HEK293 (cell line): Measurements from ENCODE around the gene MYLK4.

ENCODE experiments used
- CTCF ChIA-PET: fragments of 350-600 bp; formaldehyde crosslinking; extraction: SDS; loops from one replicate; lab custom pipeline; 2021; ENCODE audit warnings: antibody characterized with exemption; lab: Yijun Ruan, JAX
- POLR2A ChIA-PET: fragments of 300-600 bp; formaldehyde crosslinking; extraction: SDS; loops from one replicate; lab custom pipeline; 2020; ENCODE audit warnings: antibody characterized with exemption, inconsistent platforms; lab: Yijun Ruan, JAX
- H3K27ac ChIP-seq: fragments of 200-500 bp; sonication (Bioruptor generic); 2 replicates; pipeline ENCODE4 v1.5.1; 2014; ENCODE audit warnings: low read depth, low read length, control low read depth, inconsistent platforms; ENCODE audit errors: extremely low read depth
- H3K36me3 ChIP-seq, 2 experiments: fragments of 200-500 bp in 1 of 2; sonication (Bioruptor generic) in 1 of 2; 1 replicate in 1 of 2; 2 replicates in 1 of 2; pipeline ENCODE4 v1.5.1; 2014 to 2017; ENCODE audit warnings: inconsistent platforms in 2 of 2, low read length in 2 of 2; ENCODE audit not compliant: control insufficient read depth in 2 of 2, insufficient read depth in 1 of 2
- H3K4me1 ChIP-seq: fragments of 200-500 bp; sonication (Bioruptor generic); 2 replicates; pipeline ENCODE4 v1.5.1; 2014; ENCODE audit warnings: mild to moderate bottlenecking, low read length, inconsistent platforms; ENCODE audit not compliant: control insufficient read depth, insufficient read depth
- H3K4me3 ChIP-seq: 2 replicates; pipeline ENCODE4 v1.5.1; 2011; ENCODE audit warnings: low read depth, mild to moderate bottlenecking, control low read depth, low read length, moderate library complexity
- H3K9me3 ChIP-seq: fragments of 200-500 bp; sonication (Bioruptor generic); 2 replicates; pipeline ENCODE4 v1.5.1; 2014; ENCODE audit warnings: low read depth, low read length, inconsistent platforms; ENCODE audit not compliant: control insufficient read depth, insufficient read depth
- BCL6B ChIP-seq: fragments of 450-650 bp; formaldehyde crosslinking; IDR thresholded peaks from 2 replicates; pipeline ENCODE4 v1.5.1; 2017; ENCODE audit warnings: missing biosample characterization, missing genetic modification characterization
- CTCF ChIP-seq: fragments of 450-650 bp; formaldehyde crosslinking; IDR thresholded peaks from 2 replicates; pipeline ENCODE4 v1.5.1; 2016; ENCODE audit warnings: missing biosample characterization, missing genetic modification characterization
- KLF8 ChIP-seq: fragments of 450-650 bp; formaldehyde crosslinking; IDR thresholded peaks from 2 replicates; pipeline ENCODE4 v1.5.1; 2016; ENCODE audit warnings: missing biosample characterization, missing genetic modification characterization
- PRDM10 ChIP-seq: fragments of 450-650 bp; formaldehyde crosslinking; IDR thresholded peaks from 2 replicates; pipeline ENCODE4 v1.5.1; 2016; ENCODE audit warnings: missing biosample characterization, missing genetic modification characterization
- ZNF18 ChIP-seq: fragments of 450-650 bp; formaldehyde crosslinking; IDR thresholded peaks from 2 replicates; pipeline ENCODE4 v1.5.1; 2016; ENCODE audit warnings: missing biosample characterization, missing genetic modification characterization
- ZNF341 ChIP-seq: fragments of 450-650 bp; formaldehyde crosslinking; IDR thresholded peaks from 2 replicates; pipeline ENCODE4; 2016; ENCODE audit warnings: low read depth, missing biosample characterization, missing genetic modification characterization
- ZNF394 ChIP-seq: fragments of 450-650 bp; formaldehyde crosslinking; IDR thresholded peaks from 2 replicates; pipeline ENCODE4 v1.5.1; 2016; ENCODE audit warnings: missing biosample characterization, missing genetic modification characterization, mild to moderate bottlenecking, moderate library complexity, borderline replicate concordance
- ZNF600 ChIP-seq: fragments of 450-650 bp; formaldehyde crosslinking; IDR thresholded peaks from 2 replicates; pipeline ENCODE4 v1.5.1; 2016; ENCODE audit warnings: missing biosample characterization, missing genetic modification characterization
- ZNF785 ChIP-seq: fragments of 450-650 bp; formaldehyde crosslinking; IDR thresholded peaks from 2 replicates; pipeline ENCODE4 v1.5.1; 2016; ENCODE audit warnings: missing biosample characterization, missing genetic modification characterization
- ZSCAN16 ChIP-seq: fragments of 450-650 bp; formaldehyde crosslinking; IDR thresholded peaks from 2 replicates; pipeline ENCODE4 v1.5.1; 2016; ENCODE audit warnings: missing biosample characterization, missing genetic modification characterization

The MYLK4 gene

GRCh38 chr6:2794171-2794730, 43.5 kb upstream of the MYLK4 start:
- POLR2A ChIA-PET: no interaction called here

More at GRCh38 chr6:2794171-2794730, 43.5 kb upstream of the MYLK4 start:
- CTCF ChIA-PET: interaction anchor here (0.6 to 2.0 kb wide), 8 partner anchors 11 to 196 kb away, joined by 3 to 6 read pairs (median 3); no protein-coding TSS in a partner anchor
- Histone ChIP-seq H3K4me3 (no peak overlapping the region), H3K9me3 (no peaks in the 10 kb centered on the region), H3K4me1 (no peaks in the 10 kb centered on the region), H3K36me3 (no peaks in the 10 kb centered on the region), H3K27ac (no peak overlapping the region)
- peak; percentile 46; the same call in 1 of the 2 replicates for TF ChIP-seq BCL6B (tag by site-specific recombination)
- no peak for TF ChIP-seq ZNF341
- TF ChIP-seq ZNF18 (tag by site-specific recombination): 0 out of 2 replicates have a peak, but pooled peaks have one; percentile 21
- peak; percentile 73; the same call in 1 of the 2 replicates for TF ChIP-seq ZNF394 (tag by site-specific recombination)
- no peak for TF ChIP-seq ZNF785 (tag by site-specific recombination)
- 0 out of 2 replicates have a peak, but pooled peaks have one; percentile 10 for TF ChIP-seq ZNF600 (tag by site-specific recombination)
- TF ChIP-seq PRDM10 (tag by site-specific recombination): peak; percentile 50; the same call in 1 of the 2 replicates
- no peak for TF ChIP-seq KLF8 (tag by site-specific recombination)
- TF ChIP-seq CTCF: no peak
- TF ChIP-seq ZSCAN16 (tag by site-specific recombination): no peak
